ENCODE results near the gene PPARD.

The PPARD gene

GRCh38 chr6:35468181-35468979 is 126.0 kb downstream of the PPARD start, which contains the start of gene RPL10A:
RPL10A (plus strand) TSS chr6:35468401; CDS start chr6:35468435, 34 bp downstream.
- no peaks in the 10 kb centered on the region for H3K9me2 ChIP-seq (replicated peaks; ENCODE audit: low read depth, low read length)
- H3K4me2 ChIP-seq (ENCODE audit: low read depth, low read length, poor library complexity, severe bottlenecking) = peak within 1 kb of the TSS; percentile 89
- peak within 1 kb of the TSS; percentile 83 for H2AFZ ChIP-seq (ENCODE audit: low read length)
- peak within 1 kb of the TSS; percentile 100 for H3K9ac ChIP-seq (ENCODE audit: low read depth, low read length, poor library complexity, severe bottlenecking)
- peaks cover 52% of the 10 kb centered on the region for H3K79me2 ChIP-seq (ENCODE audit: insufficient read depth, low read length)
- TF ChIP-seq, protein P1, sequence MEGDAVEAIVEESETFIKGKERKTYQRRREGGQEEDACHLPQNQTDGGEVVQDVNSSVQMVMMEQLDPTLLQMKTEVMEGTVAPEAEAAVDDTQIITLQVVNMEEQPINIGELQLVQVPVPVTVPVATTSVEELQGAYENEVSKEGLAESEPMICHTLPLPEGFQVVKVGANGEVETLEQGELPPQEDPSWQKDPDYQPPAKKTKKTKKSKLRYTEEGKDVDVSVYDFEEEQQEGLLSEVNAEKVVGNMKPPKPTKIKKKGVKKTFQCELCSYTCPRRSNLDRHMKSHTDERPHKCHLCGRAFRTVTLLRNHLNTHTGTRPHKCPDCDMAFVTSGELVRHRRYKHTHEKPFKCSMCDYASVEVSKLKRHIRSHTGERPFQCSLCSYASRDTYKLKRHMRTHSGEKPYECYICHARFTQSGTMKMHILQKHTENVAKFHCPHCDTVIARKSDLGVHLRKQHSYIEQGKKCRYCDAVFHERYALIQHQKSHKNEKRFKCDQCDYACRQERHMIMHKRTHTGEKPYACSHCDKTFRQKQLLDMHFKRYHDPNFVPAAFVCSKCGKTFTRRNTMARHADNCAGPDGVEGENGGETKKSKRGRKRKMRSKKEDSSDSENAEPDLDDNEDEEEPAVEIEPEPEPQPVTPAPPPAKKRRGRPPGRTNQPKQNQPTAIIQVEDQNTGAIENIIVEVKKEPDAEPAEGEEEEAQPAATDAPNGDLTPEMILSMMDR (conservative IDR thresholded peaks at IDR 0.05; ENCODE audit: low read length) = peak; percentile 93
- TF ChIP-seq EZH2phosphoT487 (IDR thresholded peaks at IDR 0.05; ENCODE audit: borderline replicate concordance) = no peak
- peaks cover 29% of the 10 kb centered on the region for H3K4me1 ChIP-seq (ENCODE audit: insufficient read depth, low read length, poor library complexity, severe bottlenecking)
- 0 out of 2 replicates have a peak, but pooled peaks cover 3% of the 10 kb centered on the region for H3F3A ChIP-seq (ENCODE audit: low read depth)
- peak within 1 kb of the TSS; percentile 99 for H3K4me3 ChIP-seq (ENCODE audit: low read length, poor library complexity, severe bottlenecking)
- no peaks in the 10 kb centered on the region for H3K9me3 ChIP-seq (ENCODE audit: insufficient read depth, low read depth, low read length)
- peaks cover 50% of the 10 kb centered on the region for H4K20me1 ChIP-seq (ENCODE audit: insufficient read depth, low read length, poor library complexity, severe bottlenecking)
- peaks cover 45% of the 10 kb centered on the region for H3K36me3 ChIP-seq (ENCODE audit: insufficient read depth, low read length)
- peaks cover 13% of the 10 kb centered on the region for H3K27me3 ChIP-seq (ENCODE audit: insufficient read depth, low read length, poor library complexity, severe bottlenecking)

DNA sequence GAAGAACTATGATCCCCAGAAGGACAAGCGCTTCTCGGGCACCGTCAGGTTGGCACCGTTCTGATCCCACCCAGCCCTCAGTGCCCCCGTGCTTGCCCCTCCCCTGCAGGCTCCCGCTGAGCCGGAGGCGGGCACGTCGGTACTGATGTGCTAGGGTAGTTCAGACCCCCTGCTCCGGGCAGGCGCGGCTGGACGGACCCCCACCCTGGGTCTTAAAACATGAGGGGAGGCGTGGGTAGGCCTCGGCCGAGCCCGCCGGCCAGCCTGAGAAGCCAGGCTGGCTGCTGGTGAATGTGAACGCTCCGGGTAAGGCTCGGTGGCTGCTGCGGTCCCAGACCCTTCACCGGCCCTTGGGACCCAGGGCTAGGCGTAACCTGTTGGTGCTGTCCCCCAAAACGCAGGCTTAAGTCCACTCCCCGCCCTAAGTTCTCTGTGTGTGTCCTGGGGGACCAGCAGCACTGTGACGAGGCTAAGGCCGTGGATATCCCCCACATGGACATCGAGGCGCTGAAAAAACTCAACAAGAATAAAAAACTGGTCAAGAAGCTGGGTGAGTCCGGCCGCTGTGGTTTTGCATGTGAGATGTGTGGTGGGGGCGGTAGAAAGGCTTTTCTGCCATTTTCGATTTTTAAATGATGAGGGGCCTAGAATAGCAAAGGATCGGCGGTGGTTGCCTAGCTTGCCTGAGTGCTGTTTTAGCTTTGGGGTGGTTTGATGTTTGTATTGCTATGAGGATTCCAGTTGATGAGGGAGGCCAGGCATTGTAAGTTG is 126.8 kb downstream of the PPARD start:
- Histone ChIP-seq H4K20me1 (ENCODE audit: insufficient read depth, low read length, poor library complexity, severe bottlenecking) (peaks cover 57% of the 10 kb centered on the region), H3K36me3 (ENCODE audit: insufficient read depth, low read length) (peaks cover 45% of the 10 kb centered on the region), H3K27me3 (ENCODE audit: insufficient read depth, low read length, poor library complexity, severe bottlenecking) (peaks cover 13% of the 10 kb centered on the region), H3K79me2 (ENCODE audit: insufficient read depth, low read length) (peaks cover 52% of the 10 kb centered on the region), H3K4me2 (ENCODE audit: low read depth, low read length, poor library complexity, severe bottlenecking) (peak overlapping the region; percentile 89), H3K9me3 (ENCODE audit: insufficient read depth, low read depth, low read length) (no peaks in the 10 kb centered on the region), H3K9ac (ENCODE audit: low read depth, low read length, poor library complexity, severe bottlenecking) (peak overlapping the region; percentile 100), H2AFZ (ENCODE audit: low read length) (no peak overlapping the region), H3F3A (ENCODE audit: low read depth) (0 out of 2 replicates have a peak, but pooled peaks cover 3% of the 10 kb centered on the region), H3K4me3 (ENCODE audit: low read length, poor library complexity, severe bottlenecking) (peak overlapping the region; percentile 99), H3K9me2 (replicated peaks; ENCODE audit: low read depth, low read length) (no peaks in the 10 kb centered on the region), H3K4me1 (ENCODE audit: insufficient read depth, low read length, poor library complexity, severe bottlenecking) (peaks cover 29% of the 10 kb centered on the region)
- TF ChIP-seq EZH2phosphoT487 (IDR thresholded peaks at IDR 0.05; ENCODE audit: borderline replicate concordance) = no peak
- TF ChIP-seq, protein P1 (conservative IDR thresholded peaks at IDR 0.05; ENCODE audit: low read length) = no peak

GRCh38 chr6:35469751-35470662 is 127.6 kb downstream of the PPARD start:
- peak overlapping the region; percentile 99 for H3K4me3 ChIP-seq (ENCODE audit: low read length, poor library complexity, severe bottlenecking)
- peaks cover 29% of the 10 kb centered on the region for H3K4me1 ChIP-seq (ENCODE audit: insufficient read depth, low read length, poor library complexity, severe bottlenecking)
- H3K9me3 ChIP-seq (ENCODE audit: insufficient read depth, low read depth, low read length) = no peaks in the 10 kb centered on the region
- no peaks in the 10 kb centered on the region for H3K9me2 ChIP-seq (replicated peaks; ENCODE audit: low read depth, low read length)
- H3K79me2 ChIP-seq (ENCODE audit: insufficient read depth, low read length) = peaks cover 52% of the 10 kb centered on the region
- H2AFZ ChIP-seq (ENCODE audit: low read length) = no peak overlapping the region
- H3K27me3 ChIP-seq (ENCODE audit: insufficient read depth, low read length, poor library complexity, severe bottlenecking) = peaks cover 13% of the 10 kb centered on the region
- TF ChIP-seq, protein P1 (conservative IDR thresholded peaks at IDR 0.05; ENCODE audit: low read length) = no peak
- TF ChIP-seq EZH2phosphoT487 (IDR thresholded peaks at IDR 0.05; ENCODE audit: borderline replicate concordance) = no peak
- H3K4me2 ChIP-seq (ENCODE audit: low read depth, low read length, poor library complexity, severe bottlenecking) = peak overlapping the region; percentile 89
- H3K36me3 ChIP-seq (ENCODE audit: insufficient read depth, low read length) = peaks cover 45% of the 10 kb centered on the region
- H3K9ac ChIP-seq (ENCODE audit: low read depth, low read length, poor library complexity, severe bottlenecking) = peak overlapping the region; percentile 100
- H3F3A ChIP-seq (ENCODE audit: low read depth) = 0 out of 2 replicates have a peak, but pooled peaks cover 3% of the 10 kb centered on the region
- H4K20me1 ChIP-seq (ENCODE audit: insufficient read depth, low read length, poor library complexity, severe bottlenecking) = peaks cover 57% of the 10 kb centered on the region
